ENCODE measurements around the gene GRID1. TPM values are rescaled to one million over a fixed set of nuclear protein-coding genes. Genes with fewer than 3 reads are reported as not detected.

Gene GRID1
- total and polyA plus RNA-seq, 9 of the 15 experiments (the other 6 are each of a cell fraction or from before 2014, with no cell fraction given) = 0.01 to 7.2 (median 1.2) TPM

DNA sequence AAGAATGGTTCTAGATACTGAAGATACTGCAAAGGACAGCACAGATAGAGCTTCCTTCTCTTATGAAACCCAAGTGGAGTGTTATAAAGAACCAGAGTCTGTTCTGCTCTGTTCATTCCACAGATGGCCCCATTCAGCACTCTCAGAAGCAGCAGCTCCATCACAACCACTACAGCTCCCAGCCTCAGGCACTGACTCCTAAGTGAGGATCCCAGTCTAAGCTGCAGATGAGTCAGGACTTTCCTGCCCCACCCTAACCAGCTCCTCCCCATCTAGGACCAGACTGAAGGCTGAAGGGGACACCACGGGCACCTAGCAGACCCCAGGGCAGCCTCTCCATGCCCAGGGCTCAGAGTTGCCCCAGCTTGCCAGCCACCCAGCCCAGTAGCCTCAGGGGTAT is 379.8 kb downstream of the GRID1 start:
- no TSS peak for BruUV-seq (replicated peaks)
- intact Hi-C loops (cut with micrococcal nuclease) = no loop called here
- ATAC-seq = no peak

More for the DNA sequence above, 379.8 kb downstream of the GRID1 start:
- TF ChIP-seq POLR2AphosphoS5 (IDR thresholded peaks at IDR 0.05; ENCODE audit: control insufficient read depth, insufficient read depth, low read depth, low read length) = no peak
- TF ChIP-seq ETV1 (tag; conservative IDR thresholded peaks at IDR 0.05; ENCODE audit: low read depth) = no peak
- TF ChIP-seq MYNN (IDR thresholded peaks at IDR 0.05) = no peak
- TF ChIP-seq MYNN (CRISPR knock-in tag; IDR thresholded peaks at IDR 0.05) = no peak
- no peak for TF ChIP-seq ZC3H4 (CRISPR knock-in tag; IDR thresholded peaks at IDR 0.05; ENCODE audit: borderline replicate concordance)
- no peak for TF ChIP-seq BCOR (IDR thresholded peaks at IDR 0.05)
- no peak for TF ChIP-seq CCNT2 (IDR thresholded peaks at IDR 0.05; ENCODE audit: borderline replicate concordance, extremely low read depth, insufficient read length, low read depth, low read length)
- TF ChIP-seq, protein P1, sequence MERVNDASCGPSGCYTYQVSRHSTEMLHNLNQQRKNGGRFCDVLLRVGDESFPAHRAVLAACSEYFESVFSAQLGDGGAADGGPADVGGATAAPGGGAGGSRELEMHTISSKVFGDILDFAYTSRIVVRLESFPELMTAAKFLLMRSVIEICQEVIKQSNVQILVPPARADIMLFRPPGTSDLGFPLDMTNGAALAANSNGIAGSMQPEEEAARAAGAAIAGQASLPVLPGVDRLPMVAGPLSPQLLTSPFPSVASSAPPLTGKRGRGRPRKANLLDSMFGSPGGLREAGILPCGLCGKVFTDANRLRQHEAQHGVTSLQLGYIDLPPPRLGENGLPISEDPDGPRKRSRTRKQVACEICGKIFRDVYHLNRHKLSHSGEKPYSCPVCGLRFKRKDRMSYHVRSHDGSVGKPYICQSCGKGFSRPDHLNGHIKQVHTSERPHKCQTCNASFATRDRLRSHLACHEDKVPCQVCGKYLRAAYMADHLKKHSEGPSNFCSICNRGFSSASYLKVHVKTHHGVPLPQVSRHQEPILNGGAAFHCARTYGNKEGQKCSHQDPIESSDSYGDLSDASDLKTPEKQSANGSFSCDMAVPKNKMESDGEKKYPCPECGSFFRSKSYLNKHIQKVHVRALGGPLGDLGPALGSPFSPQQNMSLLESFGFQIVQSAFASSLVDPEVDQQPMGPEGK (CRISPR knock-in tag; IDR thresholded peaks at IDR 0.05; ENCODE audit: borderline replicate concordance) = no peak
- TF ChIP-seq FUS (optimal IDR thresholded peaks at IDR 0.05; ENCODE audit: low read depth, low read length) = no peak
- TF ChIP-seq BDP1 (IDR thresholded peaks at IDR 0.05; ENCODE audit: insufficient read depth, insufficient read length) = no peak
- TF ChIP-seq MAFG (tag; conservative IDR thresholded peaks at IDR 0.05) = no peak
- TF ChIP-seq ZNF707 (CRISPR knock-in tag; conservative IDR thresholded peaks at IDR 0.05) = no peak
- TF ChIP-seq MXI1 (IDR thresholded peaks at IDR 0.05; ENCODE audit: low read depth, low read length) = no peak
- Histone ChIP-seq H3K27ac (ENCODE audit: extremely low read depth, low read depth, low read length) (no peak overlapping the region), H3K27me3 (ENCODE audit: control insufficient read depth in 2 of 2, insufficient read depth in 2 of 2, low read length in 2 of 2) (peaks cover 0 to 11% of the 10 kb centered on the region in 2 experiments; a peak in 1 of 5 replicates), H3K36me3 (ENCODE audit: control insufficient read depth, insufficient read depth, low read length) (no peaks in the 10 kb centered on the region), H3K4me3 (no peak overlapping the region), H3K4me2 (ENCODE audit: insufficient read depth, low read length) (no peak overlapping the region), H3K9ac (ENCODE audit: insufficient read depth in 1 of 2, low read depth in 2 of 2, low read length in 2 of 2) (no peak overlapping the region), H3K4me1 (replicated peaks in 1 of 2; ENCODE audit: control insufficient read depth in 2 of 2, insufficient read depth in 2 of 2, low read length in 2 of 2) (no peaks in the 10 kb centered on the region), H4K20me1 (replicated peaks; ENCODE audit: control insufficient read depth, insufficient read depth, low read length) (peaks cover under 1% of the 10 kb centered on the region; the same call in 1 of the 2 replicates), H3K79me2 (ENCODE audit: control insufficient read depth, insufficient read depth, low read length) (no peaks in the 10 kb centered on the region), H2AFZ (ENCODE audit: low read depth, low read length) (no peak overlapping the region), H3K9me1 (ENCODE audit: control insufficient read depth, insufficient read depth, low read length) (no peaks in the 10 kb centered on the region), H3K9me3 (replicated peaks; ENCODE audit: control insufficient read depth, insufficient read depth, low read depth, low read length) (no peaks in the 10 kb centered on the region)
- no peak for FAIRE-seq
- POLR2A ChIA-PET = interaction anchor here (0.6 kb wide), 1 partner anchor 200 kb away, joined by 3 read pairs; no protein-coding TSS in a partner anchor
- DNase-seq (ENCODE audit: extremely low read depth in 1 of 4, low spot score in 3 of 4) = no peak
- CTCF ChIA-PET (ENCODE audit: low intra/inter-chr PET ratio) = no interaction called here
- in situ Hi-C loops (cut with MboI) = no loop called here
- 0% methylated on average over 1 of the region's 1 CpG for WGBS (ENCODE audit: insufficient coverage, low coverage, missing lambda C conversion rate)
